Rectal smooth muscle tissue (tissue), 1 donor: ENCODE data around the gene ZNF319.

Experiments used
- H3K27ac ChIP-seq: one replicate; pipeline ENCODE4 v1.7.0; 2013; ENCODE audit warnings: low read depth, low read length, inconsistent platforms
- H3K27me3 ChIP-seq: one replicate; pipeline ENCODE4 v1.7.0; 2013; ENCODE audit warnings: low read length; ENCODE audit not compliant: control insufficient read depth, insufficient read depth
- H3K36me3 ChIP-seq: one replicate; pipeline ENCODE4 v1.7.0; 2013; ENCODE audit warnings: low read length; ENCODE audit not compliant: control insufficient read depth, insufficient read depth
- H3K4me1 ChIP-seq: one replicate; pipeline ENCODE4 v1.7.0; 2013; ENCODE audit warnings: low read length; ENCODE audit not compliant: control insufficient read depth, insufficient read depth
- H3K4me3 ChIP-seq: one replicate; pipeline ENCODE4 v1.7.0; 2013; ENCODE audit warnings: low read length
- H3K9ac ChIP-seq: one replicate; pipeline ENCODE4 v1.7.0; 2013; ENCODE audit warnings: low read length

Gene ZNF319

DNA sequence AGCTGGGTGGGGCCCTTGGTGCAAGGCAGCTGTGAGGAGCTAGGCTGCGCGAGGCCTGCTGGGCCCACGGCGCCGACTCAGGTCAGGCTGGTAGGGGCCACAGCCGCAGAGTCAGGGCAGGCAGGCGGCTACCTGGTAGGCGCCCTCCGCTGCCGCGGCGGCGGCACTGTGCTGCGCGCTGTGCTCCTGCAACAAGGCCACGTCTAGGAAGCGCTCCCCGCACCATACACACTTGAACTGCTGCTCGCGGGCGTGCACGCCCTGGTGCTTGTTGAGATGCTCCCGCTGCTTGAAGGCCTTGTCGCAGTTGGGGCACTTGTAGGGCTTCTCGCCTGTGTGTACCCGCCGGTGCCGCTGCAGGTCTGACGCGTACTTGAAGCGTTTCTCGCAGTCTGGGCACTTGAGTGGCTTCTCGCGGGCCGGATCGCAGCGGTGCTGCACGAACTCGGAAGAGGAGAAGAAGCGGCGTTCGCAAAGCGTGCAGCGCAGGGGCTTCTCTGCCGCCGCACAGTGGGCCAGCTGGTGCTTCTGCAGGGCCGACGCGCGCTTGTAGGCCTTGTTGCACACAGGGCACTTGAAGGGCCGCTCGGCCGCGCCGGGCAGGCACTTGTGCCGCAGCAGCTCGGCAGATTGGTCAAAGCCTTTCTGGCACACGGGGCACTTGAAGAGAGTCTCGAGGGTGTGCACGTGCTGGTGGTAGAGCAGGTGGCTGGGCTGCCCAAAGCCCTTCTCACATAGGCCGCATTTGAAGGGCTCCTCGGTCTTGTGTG is 3.9 kb downstream of the ZNF319 start:
- Histone ChIP-seq H3K4me3 (no peak overlapping the region), H3K9ac (no peak overlapping the region), H3K27ac (no peak overlapping the region), H3K27me3 (no peaks in the 10 kb centered on the region), H3K36me3 (peaks cover 3% of the 10 kb centered on the region), H3K4me1 (peaks cover 11% of the 10 kb centered on the region)

DNA sequence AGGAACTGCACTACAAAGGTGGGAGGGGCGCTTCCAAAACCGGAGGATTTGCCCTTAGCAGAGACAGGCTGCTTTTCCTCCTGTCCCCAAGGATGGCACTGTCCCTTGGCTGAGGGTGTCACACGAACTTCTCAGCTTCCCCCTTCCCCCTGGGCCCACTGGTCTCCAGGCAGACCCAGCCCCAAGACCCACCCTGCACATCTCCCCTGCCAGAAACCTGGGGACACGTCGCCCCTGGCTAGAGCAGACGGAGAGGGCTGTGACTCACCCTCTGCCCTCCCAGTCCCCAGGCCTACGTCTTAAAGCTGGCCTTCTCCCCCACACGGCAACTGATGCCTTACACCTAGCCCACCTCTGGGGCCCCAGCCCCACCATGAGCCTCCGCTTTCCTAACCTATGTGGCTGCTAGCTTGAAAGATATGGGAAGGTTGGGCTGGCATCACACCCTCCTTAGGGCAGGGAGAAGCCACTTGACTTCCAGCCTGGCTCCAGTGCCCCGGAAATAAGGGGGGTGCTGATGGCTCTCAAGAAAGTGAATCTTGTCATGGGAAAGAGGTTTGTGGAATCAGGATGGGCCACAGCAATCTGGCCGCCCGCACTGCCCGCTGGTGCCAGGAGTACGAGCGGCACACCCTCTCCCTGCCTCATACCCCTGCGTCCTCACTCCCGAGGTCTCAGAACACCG is 4.6 kb downstream of the ZNF319 start:
- H3K4me1 ChIP-seq = peaks cover 11% of the 10 kb centered on the region
- peaks cover 3% of the 10 kb centered on the region for H3K36me3 ChIP-seq
- no peak overlapping the region for H3K4me3 ChIP-seq

DNA sequence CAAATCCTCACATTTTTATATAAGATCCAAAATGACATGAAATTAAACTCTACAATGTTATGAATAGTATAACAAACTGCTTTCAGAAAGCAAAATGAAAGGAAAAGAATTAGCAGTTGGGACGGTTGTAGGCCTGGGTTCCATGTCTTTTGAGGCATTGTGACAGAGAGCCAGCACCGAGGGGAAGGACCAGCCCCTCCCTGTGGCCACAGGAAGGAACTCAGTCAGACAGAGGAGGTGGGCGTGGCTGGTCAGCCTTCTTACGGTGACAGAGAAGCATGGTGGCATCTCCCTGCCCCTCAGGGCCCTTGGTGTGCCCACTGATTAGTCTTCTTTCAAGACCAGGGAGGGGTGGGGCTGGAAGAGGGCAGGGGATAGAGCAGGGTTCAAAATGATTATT is 5.7 kb downstream of the ZNF319 start:
- Histone ChIP-seq H3K4me3 (no peak overlapping the region), H3K36me3 (peaks cover 3% of the 10 kb centered on the region), H3K27me3 (no peaks in the 10 kb centered on the region), H3K4me1 (peaks cover 9% of the 10 kb centered on the region), H3K27ac (no peak overlapping the region), H3K9ac (no peak overlapping the region)

More for the DNA sequence above, 4.6 kb downstream of the ZNF319 start:
- H3K27ac ChIP-seq = no peak overlapping the region
- H3K9ac ChIP-seq = no peak overlapping the region
- H3K27me3 ChIP-seq = no peaks in the 10 kb centered on the region

DNA sequence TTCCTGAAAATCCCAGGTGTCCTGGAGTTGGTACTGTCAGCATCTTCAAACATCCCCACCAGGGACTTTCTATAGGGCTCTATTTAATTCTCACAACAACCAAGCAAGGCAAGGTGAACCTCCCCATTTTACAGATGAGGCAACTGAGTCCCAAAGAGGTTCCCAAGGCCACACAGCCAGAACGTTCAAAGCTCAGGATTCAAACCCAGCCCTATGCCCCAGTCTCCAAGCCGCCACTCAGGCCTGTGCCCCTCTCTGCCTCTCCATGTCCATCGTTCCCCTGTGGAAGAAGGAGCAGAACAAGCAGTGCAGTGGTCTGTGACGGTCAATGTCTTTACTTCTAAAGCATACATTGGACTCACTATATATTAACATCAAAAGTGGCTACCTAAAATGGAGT is 6.1 kb downstream of the ZNF319 start:
- Histone ChIP-seq H3K27me3 (no peaks in the 10 kb centered on the region), H3K27ac (no peak overlapping the region), H3K4me1 (peaks cover 5% of the 10 kb centered on the region), H3K36me3 (peaks cover 3% of the 10 kb centered on the region), H3K9ac (no peak overlapping the region), H3K4me3 (no peak overlapping the region)

GRCh38 chr16:57993897-57994296 is 6.6 kb downstream of the ZNF319 start:
- peaks cover under 1% of the 10 kb centered on the region for H3K4me1 ChIP-seq
- no peaks in the 10 kb centered on the region for H3K27me3 ChIP-seq
- H3K4me3 ChIP-seq = no peak overlapping the region
- H3K36me3 ChIP-seq = peaks cover 3% of the 10 kb centered on the region
- no peak overlapping the region for H3K27ac ChIP-seq
- H3K9ac ChIP-seq = no peak overlapping the region

DNA sequence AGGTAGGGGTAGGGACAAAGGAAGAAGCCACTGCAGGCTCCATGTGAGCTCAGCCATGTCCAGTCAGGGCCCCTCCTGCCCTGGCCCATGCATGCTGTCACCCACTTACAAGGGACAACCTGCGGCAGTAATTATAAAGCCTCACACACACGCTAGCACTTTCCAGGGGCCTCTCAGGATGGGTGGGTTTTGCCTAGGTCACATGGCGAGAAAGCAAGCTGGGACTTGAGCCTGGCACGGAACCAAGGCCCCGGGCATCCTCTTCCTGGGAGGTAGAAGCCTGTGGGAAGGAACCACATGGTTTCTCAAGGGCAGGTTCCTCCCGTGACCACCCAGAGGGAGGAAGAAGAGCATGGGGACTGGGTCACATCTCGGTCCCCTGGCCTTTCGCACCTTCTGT is 7.0 kb downstream of the ZNF319 start:
- no peaks in the 10 kb centered on the region for H3K27me3 ChIP-seq
- no peaks in the 10 kb centered on the region for H3K4me1 ChIP-seq
- H3K4me3 ChIP-seq = no peak overlapping the region
- peaks cover 3% of the 10 kb centered on the region for H3K36me3 ChIP-seq
- H3K27ac ChIP-seq = no peak overlapping the region
- H3K9ac ChIP-seq = no peak overlapping the region

- H3K9ac ChIP-seq = no peak overlapping the region
- H3K27me3 ChIP-seq = no peaks in the 10 kb centered on the region
- H3K4me3 ChIP-seq = no peak overlapping the region
- no peak overlapping the region for H3K27ac ChIP-seq
- H3K36me3 ChIP-seq = no peaks in the 10 kb centered on the region
- H3K4me1 ChIP-seq = no peaks in the 10 kb centered on the region
Observed at GRCh38 chr16:57992084-57992483, 8.4 kb downstream of the ZNF319 start.

GRCh38 chr16:57991551-57992059 is 8.9 kb downstream of the ZNF319 start:
- H3K36me3 ChIP-seq = no peaks in the 10 kb centered on the region
- no peaks in the 10 kb centered on the region for H3K27me3 ChIP-seq
- no peak overlapping the region for H3K27ac ChIP-seq
- no peak overlapping the region for H3K9ac ChIP-seq
- no peak overlapping the region for H3K4me3 ChIP-seq
- no peaks in the 10 kb centered on the region for H3K4me1 ChIP-seq

DNA sequence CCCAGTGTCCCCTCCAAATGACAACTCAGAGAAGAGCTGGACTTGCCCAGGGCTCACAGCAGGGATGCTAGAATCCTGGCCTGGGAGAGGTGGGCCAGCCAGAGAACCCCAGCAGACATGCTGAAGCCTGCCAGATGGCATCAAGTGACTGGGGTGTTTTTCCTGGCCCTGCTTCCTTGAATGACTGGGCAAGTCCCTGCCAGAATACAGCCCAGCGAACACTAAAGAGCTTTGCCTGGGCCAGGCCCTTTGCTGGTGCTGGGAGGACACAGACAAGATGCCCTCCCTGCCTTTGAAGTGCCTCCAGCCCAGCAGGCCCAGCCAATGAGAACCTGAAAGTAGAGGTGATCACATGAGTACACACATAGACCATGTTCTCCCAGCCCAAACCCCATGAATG is 11.5 kb downstream of the ZNF319 start:
- Histone ChIP-seq H3K4me1 (peaks cover 3% of the 10 kb centered on the region), H3K4me3 (no peak overlapping the region), H3K36me3 (no peaks in the 10 kb centered on the region), H3K9ac (no peak overlapping the region), H3K27me3 (no peaks in the 10 kb centered on the region), H3K27ac (no peak overlapping the region)

DNA sequence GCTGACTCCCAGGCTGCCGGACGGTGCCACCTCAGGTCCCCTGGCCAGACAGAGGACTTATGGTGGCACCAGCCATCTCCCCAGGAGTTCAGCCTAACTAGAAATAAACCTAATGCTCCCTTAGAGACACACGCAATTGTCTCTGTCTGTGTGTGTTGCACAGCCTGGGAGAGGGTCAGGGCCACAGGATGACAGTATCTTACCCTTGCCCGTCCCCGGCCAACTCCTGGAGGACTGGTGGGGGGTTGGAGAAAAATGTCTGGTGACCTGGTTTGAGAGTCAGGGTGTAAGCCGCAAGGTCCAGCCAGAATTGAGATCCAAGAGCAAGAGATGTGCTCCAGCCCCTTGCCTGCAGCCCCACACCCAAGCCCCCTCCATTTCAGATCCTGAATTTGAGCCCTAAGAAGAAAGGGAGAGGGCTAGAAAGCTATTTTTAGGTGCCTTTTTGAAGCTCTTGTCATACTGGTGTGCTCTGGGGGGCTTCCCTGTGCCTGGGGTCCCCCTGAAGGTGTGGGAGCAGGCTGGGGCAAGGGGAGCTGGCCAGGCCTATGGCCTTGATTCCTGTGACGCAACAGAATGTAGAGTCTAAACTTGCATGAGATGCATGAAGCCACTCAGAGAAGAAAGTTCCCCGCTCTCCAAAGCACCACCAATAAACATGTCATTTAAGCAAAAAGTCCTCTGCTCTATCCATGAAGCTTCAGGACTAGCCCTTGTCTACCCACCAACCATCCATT is 12.9 kb downstream of the ZNF319 start:
- Histone ChIP-seq H3K27ac (no peak overlapping the region), H3K4me1 (peaks cover 3% of the 10 kb centered on the region), H3K36me3 (no peaks in the 10 kb centered on the region), H3K4me3 (no peak overlapping the region), H3K9ac (no peak overlapping the region), H3K27me3 (no peaks in the 10 kb centered on the region)

DNA sequence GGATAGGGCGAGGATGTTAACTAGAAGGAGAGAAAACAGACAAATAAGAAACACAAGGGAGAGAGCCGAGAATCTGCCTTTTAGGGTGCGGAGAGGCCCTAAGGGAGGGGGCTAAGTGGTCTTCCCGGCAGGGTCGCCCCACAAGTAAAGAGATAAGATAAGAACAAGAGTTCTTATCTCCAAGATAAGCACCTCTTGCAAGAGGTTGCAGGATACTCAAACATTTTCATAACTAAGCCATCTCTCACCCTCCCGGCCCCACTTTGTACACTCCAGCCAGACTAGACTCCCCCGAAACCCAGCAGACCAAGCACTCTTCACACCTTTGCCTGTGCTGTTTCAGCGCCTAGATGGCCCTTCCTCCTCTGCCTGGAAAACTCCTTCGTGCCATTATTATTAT is 14.3 kb downstream of the ZNF319 start:
- H3K4me3 ChIP-seq = no peak overlapping the region
- H3K4me1 ChIP-seq = peaks cover 3% of the 10 kb centered on the region
- H3K36me3 ChIP-seq = no peaks in the 10 kb centered on the region
- H3K27me3 ChIP-seq = no peaks in the 10 kb centered on the region
- H3K27ac ChIP-seq = no peak overlapping the region
- H3K9ac ChIP-seq = no peak overlapping the region
